Stimulated activated CD4-positive, alpha-beta T cell treated with anti-CD3 and anti-CD28 coated beads, Interleukin-1b, Interleukin-23, amount 100 ng/mL, for 4 hours (primary cell): ENCODE measurements around the gene AP1M1.

Experiments
- DNase-seq, 2 donors: peaks; one replicate each; pipeline ENCODE4 v3.0.0-alpha.2; 2020; ENCODE audit warnings: low read depth in 2 of 2

The AP1M1 gene

GRCh38 chr19:16185123-16185767 is 12.5 kb upstream of the AP1M1 start, which contains the start of gene FAM32A:
FAM32A (plus strand) TSS chr19:16185410; CDS start chr19:16185443, 33 bp downstream.
- DNase-seq, result peak; percentile 92 to 97

- peak in 1 of 2 donors; percentile 31 for DNase-seq
These were observed 12.0 kb upstream of the AP1M1 start for GRCh38 chr19:16185768-16186123.

- no peak for DNase-seq
These were observed 9.2 kb upstream of the AP1M1 start for GRCh38 chr19:16188521-16188920.

- DNase-seq, result no peak
These were observed 7.5 kb upstream of the AP1M1 start for GRCh38 chr19:16190198-16190597.

- DNase-seq, result no peak
These were observed 7.0 kb upstream of the AP1M1 start for GRCh38 chr19:16190736-16191135.

- DNase-seq, result no peak
These were observed 6.3 kb upstream of the AP1M1 start for GRCh38 chr19:16191216-16191908.

GRCh38 chr19:16193466-16193865 is 4.2 kb upstream of the AP1M1 start:
- DNase-seq, result no peak

- no peak for DNase-seq
These were observed 506 bp upstream of the AP1M1 start for GRCh38 chr19:16197188-16197621.

- no peak for DNase-seq
These were observed 600 bp downstream of the AP1M1 start for GRCh38 chr19:16198370-16198651.

- DNase-seq, result no peak
These were observed 1.7 kb downstream of the AP1M1 start for GRCh38 chr19:16199275-16199932.

- no peak for DNase-seq
These were observed 2.6 kb downstream of the AP1M1 start for GRCh38 chr19:16200038-16201010.

GRCh38 chr19:16201011-16201391 is 3.3 kb downstream of the AP1M1 start:
- DNase-seq, result no peak

- no peak for DNase-seq
These were observed 4.9 kb downstream of the AP1M1 start for GRCh38 chr19:16202320-16203255.

GRCh38 chr19:16203256-16204004 is 5.7 kb downstream of the AP1M1 start:
- no peak for DNase-seq

- no peak for DNase-seq
These were observed 6.2 kb downstream of the AP1M1 start for GRCh38 chr19:16204005-16204294.

- no peak for DNase-seq
These were observed 7.7 kb downstream of the AP1M1 start for GRCh38 chr19:16205205-16206045.

- no peak for DNase-seq
These were observed 8.4 kb downstream of the AP1M1 start for GRCh38 chr19:16206046-16206605.

- no peak for DNase-seq
These were observed 8.9 kb downstream of the AP1M1 start for GRCh38 chr19:16206637-16207036.

GRCh38 chr19:16207063-16207462 is 9.4 kb downstream of the AP1M1 start:
- no peak for DNase-seq
